Upper lobe of left lung (tissue), 4 donors: ENCODE measurements around the gene GCH1.

Experiments
- CTCF ChIP-seq, 6 experiments: fragments of 450-650 bp in 4 of 6; fragments of 200-600 bp in 2 of 6; sonication (generic) in 2 of 6; IDR thresholded peaks; one replicate each; pipeline ENCODE4 v1.5.1; 2016 to 2019; ENCODE audit warnings: antibody characterized with exemption in 6 of 6
- POLR2A ChIP-seq, 4 donors: fragments of 450-650 bp; IDR thresholded peaks; one replicate each; pipeline ENCODE4 v1.5.1; 2016 to 2017; ENCODE audit warnings: antibody characterized with exemption in 4 of 4, mild to moderate bottlenecking in 2 of 4
- POLR2AphosphoS5 ChIP-seq, 2 donors: sonication (generic); formaldehyde crosslinking; IDR thresholded peaks; one replicate each; pipeline ENCODE4 v1.5.1; 2017; ENCODE audit warnings: antibody characterized with exemption in 2 of 2

GRCh38 chr14:54840798-54841197 is 61.8 kb downstream of the GCH1 start:
- TF ChIP-seq CTCF (IDR thresholded peaks at IDR 0.05) (no peak), POLR2A (IDR thresholded peaks at IDR 0.05) (no peak), POLR2AphosphoS5 (IDR thresholded peaks at IDR 0.05) (no peak)
